NCI-H510A (cell line): ENCODE results near the gene OARD1.

Experiments
- DNase-seq: peaks from one replicate; lab custom pipeline; 2025; lab: John Stamatoyannopoulos, UW

OARD1 gene

DNA sequence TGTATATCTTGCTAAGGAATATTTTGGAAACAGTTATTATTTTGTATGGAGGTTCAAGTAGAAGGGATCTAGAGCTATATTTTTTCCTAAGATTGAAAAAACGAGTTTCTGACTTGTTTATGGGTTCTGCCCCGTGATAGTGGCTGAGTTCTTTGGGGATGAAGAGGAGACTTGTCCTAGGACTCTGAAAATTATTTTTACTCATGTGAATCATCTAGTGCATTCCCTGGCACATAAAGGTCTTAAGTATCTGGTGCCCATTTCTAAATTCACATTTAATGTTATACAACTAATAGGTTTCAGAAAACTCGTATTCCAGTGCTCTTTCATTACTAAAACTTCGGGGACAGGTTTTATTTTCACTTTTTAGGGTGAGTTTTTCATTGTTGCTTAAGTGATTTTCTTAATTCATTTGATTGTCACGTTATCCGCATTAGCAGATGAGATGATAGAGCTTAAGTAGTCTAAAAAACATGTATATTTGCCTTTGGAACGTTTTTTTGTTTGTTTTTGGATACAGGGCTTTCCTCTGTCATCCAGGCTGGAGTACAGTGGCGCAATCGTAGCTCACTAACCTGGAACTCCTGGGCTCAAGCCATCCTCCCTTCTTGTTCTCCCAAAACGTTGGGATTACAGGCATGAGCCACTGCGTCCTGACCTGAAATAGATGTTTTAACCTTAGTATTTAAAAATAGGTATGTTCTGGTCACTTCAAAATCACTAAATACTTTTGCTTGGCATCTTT lies 2.7 kb upstream of the OARD1 start:
- DNase-seq: no peak

DNA sequence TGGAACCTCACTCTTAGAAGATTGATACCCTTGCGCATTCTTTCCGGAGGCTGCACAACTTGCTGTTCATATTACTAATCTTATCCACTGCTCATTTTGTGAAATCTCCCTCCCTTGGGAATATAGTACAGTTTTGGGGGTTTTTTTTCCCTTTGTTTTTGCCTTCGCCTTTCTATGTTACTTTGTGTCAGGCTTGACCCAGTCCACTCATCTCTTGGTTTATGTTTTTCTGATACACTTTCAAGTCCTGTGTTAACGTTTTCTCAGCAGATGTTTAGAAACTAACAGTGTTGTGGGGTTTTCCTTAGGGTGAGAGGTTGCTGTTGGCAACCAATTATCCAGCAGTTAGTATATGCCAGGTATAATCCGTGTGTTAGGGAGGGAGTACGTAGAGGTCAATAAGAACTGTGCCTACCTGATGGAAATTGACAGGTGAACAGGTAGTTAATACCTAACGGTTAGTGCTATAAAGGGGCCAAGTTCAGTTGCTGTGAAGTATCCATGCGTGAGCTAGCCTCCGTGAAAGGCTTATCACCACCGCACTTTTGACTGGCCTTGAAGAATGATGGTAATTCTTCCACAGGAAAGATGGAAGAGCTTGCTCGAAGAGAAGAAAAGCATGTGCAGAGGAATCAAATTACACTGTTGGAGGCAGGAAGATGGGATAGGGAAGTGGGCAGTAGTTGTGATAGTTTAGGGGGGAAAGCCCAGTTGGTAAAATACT lies 2.0 kb upstream of the OARD1 start:
- DNase-seq: no peak

DNA sequence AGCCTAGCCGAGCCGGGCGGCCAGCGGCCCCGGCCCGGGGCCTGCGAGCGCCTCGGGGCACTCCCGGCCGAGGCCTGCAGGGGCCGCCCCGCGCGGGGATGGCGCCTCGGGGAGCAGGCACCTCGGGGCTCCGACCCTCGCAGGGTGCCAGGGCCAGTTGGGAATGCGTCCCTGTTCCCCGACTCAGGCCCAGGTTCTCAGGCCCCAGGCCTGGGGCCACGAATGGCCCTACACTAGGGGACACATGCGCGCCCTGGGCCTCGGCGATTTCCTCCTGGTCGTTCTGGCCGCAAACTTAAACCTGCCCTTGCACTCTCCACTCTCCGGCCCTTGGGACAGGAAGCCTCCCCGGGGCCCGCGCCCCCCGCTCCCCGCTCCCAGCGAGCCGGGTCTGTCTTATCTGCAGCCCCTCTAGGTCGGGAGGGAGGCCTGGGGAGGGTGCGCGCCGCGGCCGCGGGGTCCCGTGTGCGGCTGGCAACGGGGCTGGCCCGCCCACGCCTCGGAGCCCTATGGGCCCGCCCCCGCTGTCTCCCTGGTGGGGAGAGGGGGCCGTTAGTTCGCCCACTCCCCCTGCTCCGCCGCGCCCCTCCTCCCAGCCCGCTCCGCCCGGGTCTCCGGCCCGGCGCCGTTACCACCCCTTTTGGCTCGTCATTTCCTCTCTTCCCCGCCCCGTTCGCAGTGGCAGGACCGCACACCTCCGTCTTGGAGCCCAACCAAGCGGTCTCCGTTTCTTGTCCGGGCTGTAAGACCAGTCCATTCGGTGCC lies 1.2 kb upstream of the OARD1 start:
- DNase-seq: peak; percentile 81

DNA sequence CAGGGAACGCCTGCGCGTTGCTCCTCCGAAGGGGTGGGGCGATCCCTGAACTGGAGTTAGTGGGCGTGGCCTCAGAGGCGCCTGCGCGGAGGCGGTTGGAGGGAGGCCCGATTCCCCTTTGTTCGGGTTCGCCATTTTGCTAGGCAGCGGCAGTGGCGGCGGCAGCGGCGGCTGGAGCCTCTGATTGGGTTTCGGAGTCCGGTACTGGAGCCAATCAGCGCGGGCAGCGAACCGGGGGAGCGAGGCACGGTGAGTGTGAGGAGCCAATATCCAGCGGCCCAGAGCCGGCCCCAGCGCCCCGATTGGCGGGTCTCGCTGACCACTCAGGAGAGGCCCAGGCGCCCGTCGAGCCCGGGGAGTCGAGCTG lies 663 bp upstream of the OARD1 start, which contains the start of gene NFYA:
NFYA (plus strand) TSS at position 139 of the 367 bp plus-strand sequence. CDS start 6,116 bp downstream, outside the sequence.
- peak; percentile 100 for DNase-seq

- peak; percentile 65 for DNase-seq
Observed at GRCh38 chr6:41071501-41071922, 644 bp downstream of the OARD1 start.

GRCh38 chr6:41066867-41067304 lies 5.3 kb downstream of the OARD1 start:
- no peak for DNase-seq

GRCh38 chr6:41065550-41066026 lies 6.6 kb downstream of the OARD1 start:
- DNase-seq: no peak

DNA sequence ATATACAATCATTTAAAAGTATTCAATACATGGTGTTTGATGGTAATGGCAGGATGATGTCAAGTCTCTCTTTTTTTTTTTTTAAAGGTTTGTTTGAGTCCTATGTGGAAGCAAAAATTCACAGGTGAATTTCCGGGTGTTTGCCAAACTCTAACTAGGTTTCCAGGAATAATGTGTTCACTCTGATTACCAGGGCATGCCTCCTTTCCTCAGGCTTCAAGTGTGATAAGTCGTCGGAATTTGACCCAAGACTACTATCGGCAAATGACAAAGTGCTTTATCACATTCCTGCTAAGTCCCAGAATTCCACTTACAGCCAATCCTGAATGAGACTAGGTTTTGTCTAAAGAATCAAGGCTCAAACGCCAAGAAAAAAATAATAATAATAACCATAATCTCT lies 7.3 kb downstream of the OARD1 start:
- no peak for DNase-seq

- no peak for DNase-seq
Observed at GRCh38 chr6:41063884-41064285, 8.3 kb downstream of the OARD1 start.

GRCh38 chr6:41062056-41062455 lies 10.1 kb downstream of the OARD1 start:
- DNase-seq: no peak

DNA sequence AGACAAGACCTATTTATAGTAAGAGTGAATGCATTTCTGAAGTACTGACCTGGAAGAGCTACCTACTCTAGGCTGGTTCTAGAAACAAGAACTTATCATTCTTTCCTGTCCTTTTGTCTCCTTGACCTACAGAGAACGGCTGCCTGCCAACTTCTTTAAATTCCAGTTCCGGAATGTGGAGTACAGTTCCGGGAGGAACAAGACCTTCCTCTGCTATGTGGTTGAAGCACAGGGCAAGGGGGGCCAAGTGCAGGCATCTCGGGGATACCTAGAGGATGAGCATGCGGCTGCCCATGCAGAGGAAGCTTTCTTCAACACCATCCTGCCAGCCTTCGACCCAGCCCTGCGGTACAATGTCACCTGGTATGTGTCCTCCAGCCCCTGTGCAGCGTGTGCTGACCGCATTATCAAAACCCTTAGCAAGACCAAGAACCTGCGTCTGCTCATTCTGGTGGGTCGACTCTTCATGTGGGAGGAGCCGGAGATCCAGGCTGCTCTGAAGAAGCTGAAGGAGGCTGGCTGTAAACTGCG lies 10.9 kb downstream of the OARD1 start:
- DNase-seq: no peak

- DNase-seq: no peak
Observed at GRCh38 chr6:41059556-41059955, 12.6 kb downstream of the OARD1 start.

DNA sequence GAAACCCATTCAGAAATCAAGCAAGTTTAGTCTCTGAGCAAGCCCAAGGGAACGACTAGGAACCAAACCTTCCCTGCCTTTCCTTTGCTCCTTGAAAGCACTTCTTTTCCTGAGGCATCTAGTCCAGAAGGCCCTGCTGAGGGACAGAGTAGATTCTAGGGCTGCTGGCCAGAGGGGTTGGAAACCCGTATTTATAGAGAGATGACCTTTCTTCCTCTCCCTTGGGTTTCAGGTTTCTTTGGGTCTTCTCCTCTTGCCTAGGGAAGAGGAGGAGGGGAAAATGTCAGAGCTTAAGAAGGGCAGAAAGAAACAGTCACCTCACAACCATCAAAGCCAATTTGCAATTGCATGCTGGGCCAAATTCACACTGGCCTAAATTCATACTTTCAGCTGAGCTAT lies 13.4 kb downstream of the OARD1 start:
- no peak for DNase-seq

- DNase-seq: no peak
Observed at GRCh38 chr6:41056768-41057490, 15.2 kb downstream of the OARD1 start.

- DNase-seq: no peak
Observed at GRCh38 chr6:41055149-41055548, 17.0 kb downstream of the OARD1 start.

DNA sequence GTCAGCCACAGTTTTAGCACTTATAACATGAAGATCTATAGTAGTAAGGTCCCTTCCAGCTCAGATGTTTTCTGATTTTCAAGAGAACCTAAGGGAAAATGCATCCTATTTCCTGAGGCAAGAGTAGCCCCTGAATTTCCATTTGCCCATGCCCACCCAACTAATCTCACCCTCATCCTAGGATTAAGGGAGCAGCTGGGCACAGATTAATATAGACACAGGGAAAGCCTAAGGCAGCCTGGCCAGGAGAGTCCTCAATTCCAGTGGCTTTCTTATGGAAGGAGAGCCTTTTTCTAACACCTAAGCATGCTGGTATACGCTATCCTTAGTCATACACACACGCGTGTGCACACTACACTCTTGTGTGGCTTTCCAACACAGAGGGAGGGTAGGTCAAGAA lies 17.6 kb downstream of the OARD1 start:
- DNase-seq: no peak

DNA sequence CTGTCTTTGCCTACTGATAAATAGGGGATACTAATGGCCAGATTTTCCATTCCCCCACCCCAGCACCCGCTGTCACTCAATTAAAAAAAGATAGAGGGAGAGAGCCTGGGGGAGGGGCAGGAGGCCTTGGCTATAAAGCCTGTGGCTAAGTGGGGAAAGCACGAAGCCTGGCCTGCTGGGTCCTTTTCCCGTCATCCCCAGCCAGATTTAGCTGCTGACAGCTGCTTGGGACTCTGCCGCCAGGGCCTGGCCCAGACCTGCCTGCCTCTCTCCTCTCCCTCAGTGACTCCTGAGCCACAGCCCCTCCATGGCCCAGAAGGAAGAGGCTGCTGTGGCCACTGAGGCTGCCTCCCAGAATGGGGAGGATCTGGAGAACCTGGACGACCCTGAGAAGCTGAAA lies 19.1 kb downstream of the OARD1 start, which contains the start of gene APOBEC2:
APOBEC2 (plus strand) TSS at position 162 of the 400 bp plus-strand sequence; CDS start at position 308, 146 bp downstream.
- DNase-seq: no peak

DNA sequence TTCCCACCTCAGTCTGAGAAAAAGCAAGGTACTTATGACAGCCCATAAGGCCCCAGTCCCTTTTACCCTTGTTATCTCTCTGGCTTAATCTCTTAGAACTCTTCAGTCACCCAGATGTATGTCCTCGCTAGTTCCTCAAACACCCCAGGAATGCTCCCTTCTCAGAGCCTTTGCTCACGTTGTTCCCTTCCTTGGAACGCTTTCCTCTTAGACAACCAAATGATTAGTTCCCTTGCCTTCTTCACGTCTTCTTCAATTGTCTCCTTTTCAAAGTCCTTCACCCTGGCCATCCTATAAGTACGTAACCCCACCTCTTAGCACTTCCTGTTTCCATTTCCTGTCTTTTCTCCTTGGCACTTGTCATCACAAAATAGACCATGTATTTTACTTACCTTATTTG lies 20.3 kb downstream of the OARD1 start:
- no peak for DNase-seq

DNA sequence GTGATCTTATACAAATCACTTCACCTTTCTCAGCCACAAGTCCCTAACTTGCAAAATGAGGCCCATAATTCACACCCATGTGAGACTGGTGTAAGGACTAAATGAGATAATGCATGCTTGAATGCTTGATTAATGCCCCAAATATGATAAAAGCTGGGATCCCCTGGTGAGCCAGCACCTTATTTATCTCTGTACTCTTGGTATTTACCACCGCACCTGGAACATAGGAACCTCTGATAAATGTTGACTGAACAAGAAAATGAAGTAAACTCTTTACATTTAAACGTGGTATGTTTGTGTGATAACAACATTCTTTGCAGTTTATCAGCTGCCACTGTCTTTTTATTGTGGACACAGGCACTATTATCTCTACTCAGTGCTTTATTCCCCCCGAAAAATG lies 21.6 kb downstream of the OARD1 start:
- no peak for DNase-seq

GRCh38 chr6:41049955-41050354 lies 22.2 kb downstream of the OARD1 start:
- DNase-seq: no peak

DNA sequence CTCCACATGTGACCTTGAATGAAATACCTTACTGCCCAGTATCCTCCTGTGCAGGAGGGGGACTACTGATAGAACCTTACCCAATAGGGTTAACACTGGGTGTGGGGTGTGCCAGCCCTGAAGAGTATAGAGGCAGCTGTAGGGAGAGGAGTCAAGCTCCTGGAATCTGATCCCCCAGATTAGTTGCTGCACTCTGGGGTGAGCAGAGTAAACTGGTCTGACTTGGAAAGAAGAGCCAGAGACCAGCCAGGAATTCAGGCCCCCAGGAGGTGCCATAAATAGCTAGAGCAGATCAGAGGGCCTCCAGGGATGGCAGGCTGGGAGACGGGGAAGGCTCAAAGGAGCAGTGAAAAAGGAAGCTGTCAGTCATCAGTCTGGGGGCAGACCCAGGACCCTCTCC lies 22.6 kb downstream of the OARD1 start:
- no peak for DNase-seq
